KMS-11 (cell line): ENCODE results near the gene RUNX1.
A peak's percentile ranks its signal among the peaks of the same experiment; 100 is the strongest.

Experiments used
- H2AFZ ChIP-seq: fragments of 200-600 bp; sonication (generic); 2 replicates; pipeline ENCODE4 v1.6.1; 2016; ENCODE audit warnings: antibody characterized with exemption, mixed run types, low read depth
- H3K27ac ChIP-seq: fragments of 200-600 bp; sonication (generic); 2 replicates; pipeline ENCODE4 v1.6.1; 2016; ENCODE audit warnings: mild to moderate bottlenecking, mixed run types
- H3K27me3 ChIP-seq: fragments of 200-600 bp; sonication (generic); 2 replicates; pipeline ENCODE4 v1.6.1; 2017; ENCODE audit warnings: mild to moderate bottlenecking, low read depth, mixed run types, moderate library complexity; ENCODE audit not compliant: insufficient read depth
- H3K36me3 ChIP-seq: fragments of 200-600 bp; sonication (generic); 2 replicates; pipeline ENCODE4 v1.6.1; 2017; ENCODE audit warnings: mild to moderate bottlenecking, mixed run types; ENCODE audit not compliant: insufficient read depth
- H3K4me1 ChIP-seq: fragments of 200-600 bp; sonication (generic); 2 replicates; pipeline ENCODE4 v1.6.1; 2016; ENCODE audit warnings: mild to moderate bottlenecking, low read depth, mixed run types; ENCODE audit not compliant: poor library complexity, severe bottlenecking
- H3K4me2 ChIP-seq: fragments of 200-600 bp; sonication (generic); 2 replicates; pipeline ENCODE4 v1.7.0; 2016; ENCODE audit warnings: mild to moderate bottlenecking, mixed run types
- H3K4me3 ChIP-seq: fragments of 200-600 bp; sonication (generic); IDR thresholded peaks from 2 replicates; pipeline ENCODE4 v1.6.1; 2017; ENCODE audit warnings: low read depth, low read length, mixed read lengths; ENCODE audit not compliant: insufficient read depth
- H3K79me2 ChIP-seq: fragments of 200-600 bp; sonication (generic); 2 replicates; pipeline ENCODE4 v1.6.1; 2016; ENCODE audit warnings: low read depth, mixed run types; ENCODE audit not compliant: insufficient read depth
- H3K9ac ChIP-seq: fragments of 200-600 bp; sonication (generic); 2 replicates; pipeline ENCODE4 v1.6.1; 2016; ENCODE audit warnings: mild to moderate bottlenecking, mixed run types
- H4K20me1 ChIP-seq: fragments of 200-600 bp; sonication (generic); 2 replicates; pipeline ENCODE4 v1.6.1; 2016; ENCODE audit warnings: mild to moderate bottlenecking, mixed run types; ENCODE audit not compliant: insufficient read depth
- CTCF ChIP-seq: fragments of 200-600 bp; sonication (generic); conservative IDR thresholded peaks from 2 replicates; pipeline ENCODE4 v1.6.1; 2017; ENCODE audit warnings: low read depth, mild to moderate bottlenecking, antibody characterized with exemption, low read length, moderate library complexity, mixed read lengths

Gene RUNX1

GRCh38 chr21:34869545-34869944, 179.6 kb downstream of the RUNX1 start:
- Histone ChIP-seq H3K4me2 (no peak overlapping the region), H3K36me3 (no peaks in the 10 kb centered on the region), H4K20me1 (no peaks in the 10 kb centered on the region), H3K27me3 (no peaks in the 10 kb centered on the region), H3K79me2 (no peaks in the 10 kb centered on the region), H2AFZ (no peak overlapping the region), H3K4me3 (no peak overlapping the region), H3K27ac (no peak overlapping the region), H3K9ac (no peak overlapping the region), H3K4me1 (peaks cover 43% of the 10 kb centered on the region)
- TF ChIP-seq CTCF: no peak

- no peak overlapping the region for H2AFZ ChIP-seq
- H3K79me2 ChIP-seq: no peaks in the 10 kb centered on the region
- no peak overlapping the region for H3K4me3 ChIP-seq
- no peak overlapping the region for H3K4me2 ChIP-seq
- H3K4me1 ChIP-seq: peaks cover 60% of the 10 kb centered on the region
- no peaks in the 10 kb centered on the region for H3K36me3 ChIP-seq
- H3K9ac ChIP-seq: no peak overlapping the region
- no peak overlapping the region for H3K27ac ChIP-seq
- TF ChIP-seq CTCF: no peak
- no peaks in the 10 kb centered on the region for H4K20me1 ChIP-seq
- no peaks in the 10 kb centered on the region for H3K27me3 ChIP-seq
These were observed 181.3 kb downstream of the RUNX1 start for GRCh38 chr21:34867785-34868184.

GRCh38 chr21:34865400-34866241, 183.5 kb downstream of the RUNX1 start:
- Histone ChIP-seq H3K4me2 (peak overlapping the region; percentile 60), H3K79me2 (no peaks in the 10 kb centered on the region), H4K20me1 (no peaks in the 10 kb centered on the region)

GRCh38 chr21:34864370-34865149, 184.5 kb downstream of the RUNX1 start:
- Histone ChIP-seq H3K27ac (peak overlapping the region; percentile 73), H4K20me1 (no peaks in the 10 kb centered on the region), H3K9ac (peak overlapping the region; percentile 29; the same call in 1 of the 2 replicates), H2AFZ (no peak overlapping the region), H3K36me3 (no peaks in the 10 kb centered on the region), H3K4me1 (peaks cover 65% of the 10 kb centered on the region), H3K4me2 (peak overlapping the region; percentile 60), H3K27me3 (no peaks in the 10 kb centered on the region), H3K4me3 (no peak overlapping the region), H3K79me2 (no peaks in the 10 kb centered on the region)
- no peak for TF ChIP-seq CTCF

More at GRCh38 chr21:34865400-34866241, 183.5 kb downstream of the RUNX1 start:
- peak overlapping the region; percentile 73 for H3K27ac ChIP-seq
- no peaks in the 10 kb centered on the region for H3K36me3 ChIP-seq
- peak overlapping the region; percentile 29; the same call in 1 of the 2 replicates for H3K9ac ChIP-seq
- no peak overlapping the region for H3K4me3 ChIP-seq
- H3K27me3 ChIP-seq: no peaks in the 10 kb centered on the region
- peaks cover 65% of the 10 kb centered on the region for H3K4me1 ChIP-seq
- no peak for TF ChIP-seq CTCF
- H2AFZ ChIP-seq: peak overlapping the region; percentile 2; the same call in 1 of the 2 replicates
